PC-3 (cell line): ENCODE results near the gene TOM1L2. TPM values are rescaled to one million over a fixed set of nuclear protein-coding genes. Genes with fewer than 3 reads are reported as not detected.

Source experiments
- ATAC-seq: fragments of 200-7000 bp; cut with Tn5 transposase; 2 replicates; pipeline ENCODE4 v1.9.1; 2020; ENCODE audit warnings: mild to moderate bottlenecking, moderate library complexity
- BruUV-seq: library from RNA; stranded (reverse); fragments of 400-500 nt; replicated peaks from 2 replicates; lab custom pipeline; 2021; lab: Mats Ljungman, UMichigan
- CTCF ChIA-PET: fragments of 300-600 bp; sonication (Branson Sonifier 250); formaldehyde crosslinking; loops from one replicate; lab custom pipeline; 2022; ENCODE audit warnings: antibody characterized with exemption; lab: Charles Lee
- POLR2A ChIA-PET: fragments of 300-600 bp; sonication (Branson Sonifier 250); formaldehyde crosslinking; loops from one replicate; lab custom pipeline; 2022; ENCODE audit warnings: antibody characterized with exemption; ENCODE audit not compliant: unreplicated experiment; lab: Charles Lee
- DNase-seq: peaks from one replicate; pipeline ENCODE4 v3.0.0-alpha.2; 2015
- H2AFZ ChIP-seq: fragments of 300-600 bp; sonication (generic); 2 replicates; pipeline ENCODE4 v1.6.0; 2016; ENCODE audit warnings: antibody characterized with exemption, low read length
- H3F3A ChIP-seq: fragments of 300-600 bp; sonication (generic); one replicate; pipeline ENCODE4 v1.6.0; 2017; ENCODE audit warnings: antibody characterized with exemption, low read length, control low read depth, mild to moderate bottlenecking; ENCODE audit not compliant: unreplicated experiment
- H3K27ac ChIP-seq: fragments of 300-600 bp; sonication (generic); 2 replicates; pipeline ENCODE4 v1.5.1; 2016; ENCODE audit warnings: mild to moderate bottlenecking, low read length
- H3K27me3 ChIP-seq: fragments of 300-600 bp; sonication (generic); 2 replicates; pipeline ENCODE4 v1.6.1; 2016; ENCODE audit warnings: low read length, mixed read lengths
- H3K36me3 ChIP-seq: fragments of 300-600 bp; sonication (generic); 2 replicates; pipeline ENCODE4 v1.6.1; 2016; ENCODE audit warnings: low read depth, mixed run types, low read length, mixed read lengths
- H3K4me1 ChIP-seq: fragments of 300-600 bp; sonication (generic); 2 replicates; pipeline ENCODE4 v1.5.1; 2016; ENCODE audit warnings: low read length; ENCODE audit not compliant: insufficient read depth
- H3K4me2 ChIP-seq: fragments of 300-600 bp; sonication (generic); 2 replicates; pipeline ENCODE4 v1.6.0; 2016; ENCODE audit warnings: low read length
- H3K4me3 ChIP-seq: fragments of 300-600 bp; sonication (generic); 2 replicates; pipeline ENCODE4 v1.5.1; 2016; ENCODE audit warnings: mild to moderate bottlenecking, low read length, mixed read lengths
- H3K79me2 ChIP-seq: fragments of 300-600 bp; sonication (generic); 2 replicates; pipeline ENCODE4 v1.6.1; 2017; ENCODE audit warnings: low read length, mixed read lengths
- H3K9ac ChIP-seq: fragments of 300-600 bp; sonication (generic); 2 replicates; pipeline ENCODE4 v1.6.0; 2016; ENCODE audit warnings: mild to moderate bottlenecking, low read length
- H3K9me2 ChIP-seq: fragments of 300-600 bp; sonication (generic); replicated peaks from 2 replicates; pipeline ENCODE4 v1.6.1; 2016; ENCODE audit warnings: mixed run types, low read length, mixed read lengths
- H3K9me3 ChIP-seq: fragments of 300-600 bp; sonication (generic); 2 replicates; pipeline ENCODE4 v1.6.1; 2016; ENCODE audit warnings: low read length, mixed read lengths
- H4K20me1 ChIP-seq: fragments of 300-600 bp; sonication (generic); 2 replicates; pipeline ENCODE4 v1.6.1; 2016; ENCODE audit warnings: low read length, mixed read lengths
- CTCF ChIP-seq: fragments of 300-600 bp; sonication (generic); conservative IDR thresholded peaks from 2 replicates; pipeline ENCODE4 v1.5.1; 2017; ENCODE audit warnings: antibody characterized with exemption, low read depth, mild to moderate bottlenecking, low read length
- EZH2 ChIP-seq: fragments of 300-600 bp; sonication (generic); IDR thresholded peaks from one replicate; pipeline ENCODE4 v1.6.1; 2017; ENCODE audit warnings: antibody characterized with exemption, mild to moderate bottlenecking, low read length; ENCODE audit not compliant: unreplicated experiment
- EZH2phosphoT487 ChIP-seq: fragments of 300-600 bp; sonication (generic); IDR thresholded peaks from 2 replicates; pipeline ENCODE4 v1.6.1; 2018; ENCODE audit warnings: mild to moderate bottlenecking, antibody characterized with exemption, low read length, borderline replicate concordance
- intact Hi-C: fragments of 100-400 bp; cut with micrococcal nuclease; formaldehyde crosslinking; loops from 2 replicates; pipeline ENCODE4 v1.9.0; 2023
- total RNA-seq: library from RNA; depleted of rRNA; stranded (reverse); fragments of >200 nt; gene quantifications from 2 replicates; pipeline ENCODE4 v1.2.3, GENCODE V29; 2014

Gene TOM1L2
- total RNA-seq, 1 experiment from 2014 or later = 53.3 TPM

- no peak for TF ChIP-seq EZH2phosphoT487
- no peak for TF ChIP-seq CTCF
- no peak for TF ChIP-seq EZH2
- DNase-seq = no peak
- Histone ChIP-seq H3K36me3 (no peaks in the 10 kb centered on the region), H3K27me3 (no peaks in the 10 kb centered on the region), H2AFZ (no peak overlapping the region), H3K4me1 (peaks cover 9% of the 10 kb centered on the region), H3K4me2 (no peak overlapping the region), H3F3A (no peaks in the 10 kb centered on the region), H4K20me1 (no peaks in the 10 kb centered on the region), H3K27ac (no peak overlapping the region), H3K4me3 (no peak overlapping the region), H3K9ac (no peak overlapping the region), H3K79me2 (no peaks in the 10 kb centered on the region), H3K9me2 (no peaks in the 10 kb centered on the region), H3K9me3 (no peaks in the 10 kb centered on the region)
- no peak for ATAC-seq
- ChIA-PET POLR2A (no interaction called here), CTCF (no interaction called here)
- BruUV-seq = no TSS peak
- intact Hi-C loops = no loop called here
These were observed 6.6 kb upstream of the TOM1L2 start for GRCh38 chr17:17978481-17979424.

- POLR2A ChIA-PET = no interaction called here
- CTCF ChIA-PET = no interaction called here
- H2AFZ ChIP-seq = no peak overlapping the region
These were observed 4.9 kb upstream of the TOM1L2 start for GRCh38 chr17:17976931-17977570.

More at GRCh38 chr17:17976931-17977570, 4.9 kb upstream of the TOM1L2 start:
- Histone ChIP-seq H3K4me1 (no peaks in the 10 kb centered on the region; the same call in 1 of the 2 replicates), H3K4me3 (no peak overlapping the region), H3K27me3 (no peaks in the 10 kb centered on the region), H4K20me1 (no peaks in the 10 kb centered on the region), H3K27ac (no peak overlapping the region), H3K79me2 (peaks cover 1% of the 10 kb centered on the region), H3F3A (no peaks in the 10 kb centered on the region), H3K36me3 (no peaks in the 10 kb centered on the region), H3K9me3 (no peaks in the 10 kb centered on the region), H3K4me2 (no peak overlapping the region), H3K9ac (no peak overlapping the region), H3K9me2 (no peaks in the 10 kb centered on the region)
- intact Hi-C loops = no loop called here
- TF ChIP-seq CTCF (no peak), EZH2phosphoT487 (no peak), EZH2 (no peak)
- ATAC-seq (no peak), DNase-seq (no peak)
- no TSS peak for BruUV-seq
